Stimulated activated naive CD8-positive, alpha-beta T cell treated with anti-CD3 and anti-CD28 coated beads, Interleukin-15, Interleukin-2, amounts not matched to agents 100 U/mL and 50 U/mL, for 24 hours (primary cell): ENCODE data around the gene SMIM13.

Experiments used
- ATAC-seq: fragments of 150-1000 bp; cut with Tn5 transposase; one replicate; pipeline ENCODE4 v1.10.0; 2021
- DNase-seq: peaks from one replicate; pipeline ENCODE4 v3.0.0; 2021

The SMIM13 gene

DNA sequence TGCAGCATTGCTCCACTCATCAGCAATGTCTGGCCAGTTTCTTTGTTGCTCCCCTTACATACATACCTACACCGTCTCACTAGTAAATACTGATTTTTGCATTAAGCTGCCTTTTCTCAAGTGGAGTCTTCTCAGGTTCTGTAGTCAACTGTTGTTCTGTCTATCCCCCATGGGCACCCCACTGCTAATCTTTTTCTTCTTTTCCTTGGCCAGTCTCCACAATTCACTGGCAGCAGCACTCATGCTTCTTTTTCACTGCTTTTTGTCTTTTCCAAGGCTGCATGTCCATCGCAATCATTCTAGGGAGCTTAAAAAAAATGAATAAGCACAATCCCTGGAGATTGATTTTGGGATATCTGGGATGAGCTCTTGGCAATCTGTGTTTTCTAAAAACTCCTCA, 28.2 kb downstream of the SMIM13 start:
- ATAC-seq (no peak), DNase-seq (no peak)

DNA sequence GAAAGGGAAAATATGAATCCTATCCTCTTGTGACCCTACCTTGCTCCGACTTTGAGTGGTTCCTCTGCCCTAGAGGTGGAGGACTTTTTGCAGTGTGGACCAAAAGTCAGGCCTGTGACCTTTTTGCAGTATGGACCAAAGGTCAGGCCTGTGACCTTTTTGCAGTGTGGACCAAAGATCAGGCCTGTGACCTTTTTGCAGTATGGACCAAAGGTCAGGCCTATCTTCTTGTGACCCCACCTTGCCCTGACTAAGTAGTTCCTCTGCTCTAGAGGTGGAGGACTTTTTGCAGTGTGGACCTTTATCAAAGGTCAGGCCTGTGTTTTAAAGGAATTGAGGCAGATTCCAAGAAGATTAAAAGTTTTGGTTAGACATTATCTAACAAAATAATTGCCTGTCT, 28.7 kb downstream of the SMIM13 start:
- DNase-seq (no peak), ATAC-seq (no peak)

DNA sequence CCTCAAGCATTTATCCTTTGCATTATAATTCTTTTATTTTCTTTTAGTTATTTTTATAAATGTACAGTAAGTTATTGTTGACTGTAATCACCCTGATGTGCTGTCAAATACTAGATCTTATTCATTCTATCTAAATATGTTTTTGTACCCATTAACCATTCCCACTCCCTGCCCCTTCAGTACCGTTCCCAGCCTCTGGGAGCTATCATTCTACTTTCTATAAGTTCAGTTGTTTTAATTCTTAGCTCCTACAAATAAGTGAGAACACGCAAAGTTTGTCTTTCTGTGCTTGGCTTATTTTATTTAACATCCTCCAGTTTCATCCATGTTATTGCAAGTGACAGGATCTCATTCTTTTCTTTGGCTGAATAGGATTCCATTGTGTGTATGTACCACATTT, 30.3 kb downstream of the SMIM13 start:
- DNase-seq: no peak
- no peak for ATAC-seq

DNA sequence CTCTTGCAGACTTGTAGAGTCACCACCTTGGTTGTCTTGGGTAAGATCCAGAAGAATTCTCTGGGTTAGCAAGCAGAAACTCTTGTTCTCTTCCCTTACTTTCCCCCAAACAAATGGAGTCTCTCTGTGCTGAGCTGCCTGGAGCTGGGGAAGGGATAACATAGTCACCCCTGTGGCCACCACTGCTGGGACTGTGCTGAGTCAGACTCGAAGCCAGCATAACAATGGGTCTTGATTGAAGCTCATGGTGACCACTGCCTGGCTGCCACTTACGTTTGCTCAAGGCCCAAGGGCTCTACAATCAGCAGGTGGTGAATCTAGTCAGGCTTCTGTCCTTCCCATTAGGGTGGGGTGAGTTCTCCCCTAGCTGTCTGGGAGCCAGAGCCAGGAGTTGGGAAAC, 33.2 kb downstream of the SMIM13 start:
- ATAC-seq (no peak), DNase-seq (no peak)

DNA sequence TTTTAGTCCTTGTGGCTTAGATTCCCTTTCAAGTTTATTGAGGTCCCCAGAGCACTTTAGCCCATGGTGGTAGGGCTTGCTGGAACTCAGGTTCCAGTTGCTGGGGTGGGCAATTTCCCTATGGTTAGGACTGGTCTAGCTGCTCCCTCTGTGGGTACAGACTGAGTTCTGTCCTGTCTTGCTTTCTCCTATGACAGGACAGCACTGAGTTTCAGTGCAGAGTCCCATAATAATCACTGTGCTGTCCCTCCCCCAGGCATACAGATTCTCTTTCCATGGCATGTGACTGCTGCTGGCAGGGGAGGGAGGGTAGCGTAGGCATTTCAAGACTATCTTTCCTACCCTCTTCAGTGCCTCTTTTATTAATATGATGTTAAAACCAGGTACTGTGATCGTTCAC, 35.0 kb downstream of the SMIM13 start:
- ATAC-seq (no peak), DNase-seq (no peak)

DNA sequence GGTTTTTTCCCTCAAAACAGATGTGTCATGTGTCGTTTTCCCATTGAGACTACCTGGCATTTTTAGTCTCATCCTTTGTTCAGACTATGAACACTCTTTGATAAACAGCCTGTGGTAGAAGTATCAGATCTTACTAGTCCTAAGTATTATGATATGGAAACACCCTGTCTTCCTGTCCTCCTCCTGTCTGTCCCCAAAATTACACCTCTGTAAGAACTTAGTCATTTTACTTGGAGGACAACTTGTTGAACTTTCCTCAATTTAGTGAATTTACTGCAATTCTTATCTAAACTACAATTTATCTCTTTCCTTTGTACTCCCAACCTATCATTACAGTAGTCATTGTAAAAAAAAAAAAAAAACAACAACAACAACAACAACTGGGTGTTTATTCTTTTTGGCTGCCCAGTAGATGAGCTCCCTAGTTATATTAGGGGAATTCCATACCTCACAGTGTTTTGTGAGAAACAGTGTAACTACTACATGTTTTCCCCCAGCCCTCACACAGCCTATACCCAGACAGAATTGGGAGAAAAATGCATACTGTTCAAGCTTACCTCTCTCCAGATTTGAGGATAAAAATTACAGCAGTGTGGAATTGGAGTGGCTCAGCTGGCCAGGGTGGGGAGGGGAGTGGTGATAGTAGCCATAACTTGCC, 36.4 kb downstream of the SMIM13 start:
- no peak for ATAC-seq

DNA sequence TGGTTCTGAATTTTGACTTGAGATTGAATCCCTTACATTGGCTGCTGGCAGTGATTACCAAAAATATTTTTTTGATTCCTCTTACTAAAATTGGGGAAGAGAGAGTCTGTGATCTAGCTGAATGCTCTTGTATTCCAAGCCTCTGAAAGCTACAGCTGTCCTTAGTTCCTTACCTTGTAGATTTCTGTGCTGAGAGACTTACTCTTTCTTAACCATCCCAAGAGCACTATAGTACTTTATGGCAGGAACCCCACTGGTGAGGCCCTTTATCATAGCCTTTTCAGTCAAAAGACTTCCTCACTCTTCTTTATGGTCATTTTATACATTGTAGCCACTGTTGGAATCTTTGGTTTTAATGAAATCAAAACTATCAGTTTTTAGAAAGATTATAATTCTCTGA, 37.0 kb downstream of the SMIM13 start:
- no peak for DNase-seq
- no peak for ATAC-seq

More for the DNA sequence above, 36.4 kb downstream of the SMIM13 start:
- no peak for DNase-seq

DNA sequence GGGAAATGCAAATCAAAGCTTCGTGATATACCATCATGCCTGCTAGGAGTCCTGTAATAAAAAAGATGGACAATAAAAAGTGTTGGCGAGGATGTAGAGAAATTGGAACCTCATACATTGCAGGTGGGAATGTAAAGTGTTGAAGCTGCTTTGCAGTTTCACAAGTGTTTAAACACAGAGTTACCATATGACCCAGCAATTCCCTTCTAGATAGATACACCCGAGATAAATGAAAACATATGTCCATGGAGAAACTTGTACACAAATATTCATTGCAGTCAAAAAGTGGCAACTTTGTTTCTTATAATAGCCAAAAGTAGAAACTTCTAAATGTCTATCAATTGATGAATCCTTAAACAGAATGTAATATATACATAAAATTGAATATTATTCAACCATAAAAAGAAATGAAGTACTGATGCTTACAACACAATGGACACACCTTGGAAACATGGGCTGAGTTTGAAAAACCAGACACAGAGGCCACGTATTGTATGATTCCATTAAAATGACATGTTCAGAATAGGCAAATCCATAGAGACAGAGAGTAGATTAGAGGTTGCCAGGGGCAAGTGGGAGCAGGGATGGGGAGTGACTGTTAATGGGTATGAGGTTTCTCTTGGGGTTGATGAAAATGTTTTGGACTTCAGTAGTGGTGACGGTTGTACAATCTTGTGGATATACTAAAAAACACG, 38.7 kb downstream of the SMIM13 start:
- ATAC-seq (no peak), DNase-seq (no peak)

DNA sequence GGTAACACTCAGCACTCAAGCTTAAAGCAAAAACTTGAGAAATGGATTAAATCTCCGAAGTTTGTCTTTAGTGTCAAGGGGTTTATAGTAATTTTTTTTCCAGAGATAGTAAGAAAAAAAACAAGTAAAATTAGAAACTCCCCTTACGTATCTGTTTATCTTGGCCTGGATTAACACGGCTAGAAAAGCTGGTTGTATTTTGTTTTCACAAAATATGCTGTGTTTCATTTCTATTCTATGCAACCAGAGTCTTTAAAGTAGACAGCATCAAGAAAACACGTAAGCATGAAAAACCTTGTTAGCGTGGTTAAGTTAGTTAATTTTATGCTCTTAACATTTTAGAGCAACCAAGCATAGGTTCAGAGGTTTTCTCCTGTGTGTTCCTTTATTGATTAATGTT, 39.6 kb downstream of the SMIM13 start:
- DNase-seq (no peak), ATAC-seq (no peak)

DNA sequence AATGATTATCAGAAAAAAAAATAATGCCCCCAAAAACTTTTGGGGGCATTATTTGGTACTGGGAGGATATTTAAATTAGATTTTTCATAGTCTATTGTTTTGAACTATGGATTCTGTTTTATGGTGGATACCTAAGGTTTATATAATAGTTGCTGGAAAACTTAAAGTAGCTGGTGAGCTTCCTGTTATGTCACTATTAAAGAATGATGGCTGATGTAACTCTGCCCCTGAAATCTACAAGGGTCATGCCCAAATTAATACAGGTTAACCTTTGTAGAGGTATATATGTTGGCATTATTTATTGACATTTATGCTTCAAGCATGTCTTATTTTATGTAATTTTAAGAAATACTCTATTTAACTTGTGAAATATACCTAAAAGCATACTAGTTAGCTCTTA, 43.2 kb downstream of the SMIM13 start:
- ATAC-seq (no peak), DNase-seq (no peak)

DNA sequence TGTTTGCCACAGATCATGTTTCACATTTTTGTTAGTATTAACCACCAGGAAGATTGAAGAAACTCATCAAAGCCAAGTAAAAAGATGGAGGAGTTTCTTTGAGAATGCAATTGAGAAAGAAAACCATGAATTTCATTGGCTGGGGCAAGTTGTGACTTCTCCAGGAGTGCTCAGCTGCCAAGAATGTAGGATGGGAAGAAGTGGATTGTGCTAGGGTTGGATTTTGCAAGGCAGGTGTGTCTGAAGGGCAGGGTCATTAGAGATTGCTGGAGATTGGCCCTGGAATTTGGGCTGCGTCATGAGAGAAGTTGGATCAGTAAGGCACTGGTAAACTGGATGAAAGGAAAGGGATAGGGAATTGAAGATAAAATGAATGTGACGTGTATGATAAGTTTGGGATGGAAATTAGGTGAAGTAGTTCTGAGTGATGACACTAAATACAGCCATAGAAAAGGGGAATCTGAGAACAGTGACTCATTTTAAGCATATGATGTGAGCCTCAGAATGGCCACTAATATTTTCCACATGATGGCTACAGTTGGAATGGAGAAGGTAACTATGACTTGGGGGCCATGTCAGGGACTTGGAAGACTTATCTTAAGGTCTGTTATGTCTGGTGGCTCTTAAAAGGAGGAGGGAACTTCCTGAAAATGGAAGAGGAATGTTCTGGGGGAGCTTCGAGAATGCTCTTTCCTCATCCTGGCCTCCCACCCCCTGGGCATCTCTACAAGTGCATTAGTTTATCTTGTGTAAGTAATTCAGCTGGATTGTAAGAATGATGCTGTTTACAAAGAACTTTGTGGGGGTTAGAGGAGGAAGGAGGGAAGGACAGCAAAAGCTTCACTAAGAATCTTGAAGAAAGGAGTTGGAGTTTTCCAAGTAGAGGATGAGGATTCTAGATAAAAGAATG, 45.7 kb downstream of the SMIM13 start:
- DNase-seq: no peak
- peak; percentile 94 for ATAC-seq

DNA sequence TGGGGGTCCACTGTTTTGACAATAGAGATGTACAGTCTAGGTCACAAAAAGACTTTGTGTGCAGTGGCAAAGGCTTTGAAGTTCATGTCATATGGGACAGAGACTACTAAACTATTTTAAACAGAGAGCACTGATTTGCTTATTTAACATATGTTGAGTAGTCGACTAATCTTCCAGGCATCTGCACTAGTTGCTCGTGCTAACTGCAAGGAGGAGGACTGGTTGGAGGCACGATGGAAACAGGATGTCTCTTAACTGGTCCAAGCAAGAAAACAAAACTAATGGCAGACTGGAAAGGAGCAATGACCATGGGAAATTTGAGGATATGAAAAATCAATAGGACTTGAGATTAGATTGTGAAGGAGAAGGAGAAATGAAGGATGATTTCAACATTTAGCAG, 46.4 kb downstream of the SMIM13 start:
- no peak for DNase-seq
- ATAC-seq: no peak

DNA sequence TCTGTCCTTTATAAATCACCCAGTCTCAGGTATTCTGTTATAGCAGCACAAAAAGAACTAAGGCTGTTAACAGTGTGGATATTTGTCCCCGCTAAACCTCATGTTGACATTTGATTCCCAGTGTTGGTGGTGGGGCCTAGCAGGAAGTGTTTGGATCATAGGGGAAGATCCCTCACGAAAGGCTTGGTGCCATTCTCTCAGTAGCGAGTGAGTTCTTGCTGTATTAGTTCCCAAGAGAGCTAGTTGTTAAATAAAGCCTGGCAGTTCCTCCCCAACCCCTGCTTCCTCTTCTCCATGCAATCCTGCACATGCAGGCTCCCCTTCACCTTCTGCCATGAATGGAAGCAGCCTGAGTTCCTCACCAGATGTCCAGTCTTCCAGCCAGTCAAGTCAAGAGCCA, 47.7 kb downstream of the SMIM13 start:
- DNase-seq (no peak), ATAC-seq (no peak)

DNA sequence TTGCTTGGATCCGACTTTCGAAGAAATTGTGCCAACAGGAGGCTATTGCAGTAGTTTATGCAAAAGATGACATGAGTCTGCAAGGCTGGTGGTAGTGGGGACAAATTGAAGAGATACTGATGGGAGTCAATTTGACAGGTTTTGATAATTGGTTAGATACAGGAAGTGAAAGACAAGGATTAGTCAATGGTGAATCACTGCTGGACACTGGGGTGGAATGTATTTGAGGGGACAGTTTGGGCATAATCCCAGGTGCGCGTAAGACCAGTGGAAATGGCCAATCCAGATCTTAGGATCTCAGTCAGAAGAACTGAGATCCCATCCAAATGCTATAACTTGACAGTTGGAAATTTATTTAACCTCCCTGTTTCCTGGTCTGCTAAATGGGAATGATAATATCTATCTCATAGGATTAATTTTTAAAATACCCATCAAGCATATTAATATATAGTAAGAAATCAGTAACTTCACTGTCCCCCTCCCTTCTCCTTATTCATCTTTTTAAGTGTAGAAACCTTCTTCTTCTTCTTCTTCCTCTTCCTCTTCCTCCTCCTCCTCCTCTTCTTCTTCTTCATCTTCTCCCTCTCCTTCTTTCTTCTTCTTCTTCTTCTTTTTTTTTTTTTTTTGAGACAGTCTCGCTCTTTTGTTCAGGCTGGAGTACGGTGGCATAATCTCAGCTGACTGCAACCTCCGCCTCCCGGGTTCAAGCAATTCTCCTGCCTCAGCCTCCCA, 48.8 kb downstream of the SMIM13 start:
- ATAC-seq (no peak), DNase-seq (no peak)

DNA sequence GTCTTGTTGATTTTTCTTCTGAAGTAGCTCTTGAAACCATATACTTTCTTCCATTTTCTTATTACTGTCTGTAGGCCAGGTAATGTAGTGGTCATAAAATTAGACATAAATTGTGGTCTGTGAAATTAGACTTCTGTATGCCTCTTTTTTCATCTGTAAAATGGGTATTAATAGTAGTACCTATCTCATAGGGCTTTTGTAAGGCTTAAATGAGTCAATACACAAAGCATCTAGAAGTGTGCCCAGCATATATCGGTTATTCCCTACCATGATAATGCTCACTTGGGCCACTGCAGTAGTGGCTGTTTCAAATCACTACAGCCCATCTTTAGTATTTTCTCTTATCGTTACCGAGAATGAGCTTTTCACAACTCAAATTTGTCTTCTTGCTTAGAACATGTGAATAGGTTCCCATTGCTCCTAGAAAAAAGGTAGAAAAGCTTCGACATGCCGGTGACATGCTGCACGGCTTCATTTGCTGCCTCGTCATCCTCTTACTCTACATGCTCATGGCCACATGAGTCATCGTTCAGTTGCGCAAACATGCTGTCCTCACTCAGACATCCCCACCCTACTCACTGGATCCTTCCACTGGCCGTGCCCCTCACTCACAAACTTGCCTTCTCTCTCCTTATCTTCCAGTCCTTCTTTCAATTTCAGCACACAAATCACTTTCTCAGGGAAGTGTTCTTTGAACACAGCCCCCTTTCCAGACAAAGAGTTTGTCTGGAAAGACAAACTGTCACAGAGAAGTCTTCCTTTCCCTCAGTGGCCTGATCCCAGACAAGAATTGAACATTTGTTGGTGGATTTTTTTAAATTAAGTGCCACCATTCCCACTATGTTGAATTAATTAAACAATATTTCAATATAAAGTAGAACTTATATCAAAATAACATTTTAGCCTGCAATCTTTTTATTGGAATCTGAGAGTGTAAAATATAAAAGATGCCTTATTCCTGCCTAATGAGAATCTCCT, 50.0 kb downstream of the SMIM13 start:
- DNase-seq (peak; percentile 17), ATAC-seq (no peak)

DNA sequence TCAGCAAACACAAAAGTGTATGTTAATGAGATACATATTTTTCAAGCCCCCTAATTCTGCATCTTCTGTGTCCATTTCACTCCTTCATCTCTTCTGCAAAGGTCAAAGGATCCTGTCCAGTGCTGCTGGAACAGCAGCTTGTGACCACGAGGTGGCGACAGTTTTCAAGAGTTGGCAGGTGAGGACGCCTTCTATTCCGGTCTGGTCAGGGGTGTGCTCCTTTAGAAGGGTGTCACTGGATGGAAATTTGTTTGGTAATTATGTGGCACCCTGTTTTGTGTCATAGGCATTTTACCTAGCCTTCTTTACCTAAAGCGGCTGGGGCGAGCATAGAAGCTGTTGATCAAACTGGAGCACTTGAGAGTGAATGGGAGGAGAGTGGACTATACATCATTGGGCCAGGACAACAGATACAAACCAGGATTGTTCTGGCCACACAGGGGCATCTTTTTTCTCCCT, 50.8 kb downstream of the SMIM13 start:
- peak; percentile 78 for ATAC-seq
- DNase-seq: peak; percentile 86

DNA sequence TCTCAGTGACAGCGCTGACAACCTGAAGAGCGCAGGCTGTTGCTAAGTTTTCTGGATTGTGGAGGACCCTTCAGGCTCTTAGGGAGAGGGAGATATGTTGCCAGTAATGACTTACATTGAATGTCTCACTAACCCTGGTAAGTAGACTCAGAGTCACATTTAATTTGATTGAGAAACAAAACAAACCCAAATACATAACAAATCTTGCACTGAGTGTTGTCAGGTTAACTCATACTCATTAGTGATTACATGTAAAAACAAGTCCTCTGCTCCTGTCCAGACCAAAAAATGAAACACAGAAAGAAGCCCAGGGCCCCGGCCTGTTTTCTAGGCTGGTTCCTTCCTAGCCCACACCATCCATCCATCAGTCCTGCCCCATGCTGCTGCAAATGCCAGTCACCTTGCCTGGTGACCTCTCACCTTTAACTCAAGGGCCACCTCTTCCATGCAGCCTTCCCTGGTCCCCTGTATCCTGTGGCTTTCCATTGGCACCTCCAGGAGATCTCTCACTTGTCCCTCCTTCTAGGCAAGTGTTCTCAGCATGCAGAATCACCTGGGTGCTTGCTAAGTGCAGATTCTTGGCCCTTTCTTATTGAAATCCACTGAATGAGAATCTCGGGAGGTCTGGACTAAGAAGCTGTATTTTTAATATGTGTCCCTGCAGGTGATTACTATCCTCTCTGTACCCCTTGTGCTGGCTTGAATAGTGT, 52.6 kb downstream of the SMIM13 start:
- ATAC-seq (no peak), DNase-seq (no peak)

DNA sequence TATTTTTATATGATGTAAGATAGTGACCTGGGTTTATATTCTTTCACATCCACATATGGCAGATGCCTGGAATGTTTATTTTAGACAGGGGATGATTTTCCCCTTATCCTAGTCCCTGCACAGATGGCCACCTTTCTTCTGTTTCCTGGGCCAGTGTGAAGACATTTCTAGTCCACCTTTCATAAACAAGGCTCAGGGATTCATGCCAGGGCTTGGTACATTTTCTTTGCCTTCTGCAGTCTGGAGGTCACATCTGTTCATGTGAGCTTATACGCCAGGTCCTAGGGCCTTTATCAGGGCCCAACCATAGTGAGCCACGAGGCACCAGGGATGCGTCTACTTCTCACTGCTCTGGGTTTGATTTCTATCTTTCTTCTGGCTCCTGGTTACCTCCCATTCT, 55.9 kb downstream of the SMIM13 start:
- ATAC-seq (no peak), DNase-seq (no peak)

DNA sequence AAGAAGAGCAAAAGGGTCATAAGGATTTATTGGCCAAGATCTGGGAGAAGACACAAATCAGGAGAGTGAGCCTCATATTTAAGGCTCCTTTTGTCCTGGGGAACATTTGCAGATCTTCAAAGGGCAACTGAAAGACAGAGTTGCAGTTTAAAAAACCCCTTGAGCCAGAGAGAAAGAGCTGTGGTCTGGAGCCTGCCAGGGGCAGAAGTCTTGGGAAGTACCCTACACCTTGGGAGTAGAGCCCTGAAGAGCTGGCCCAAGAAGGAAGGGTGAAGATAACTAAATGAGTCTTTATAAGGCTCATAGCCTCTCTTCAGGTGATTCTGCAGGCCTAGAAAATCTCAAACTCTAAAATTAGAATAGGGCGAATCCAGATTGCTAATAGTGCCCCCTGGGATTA, 57.9 kb downstream of the SMIM13 start:
- DNase-seq (no peak), ATAC-seq (no peak)

DNA sequence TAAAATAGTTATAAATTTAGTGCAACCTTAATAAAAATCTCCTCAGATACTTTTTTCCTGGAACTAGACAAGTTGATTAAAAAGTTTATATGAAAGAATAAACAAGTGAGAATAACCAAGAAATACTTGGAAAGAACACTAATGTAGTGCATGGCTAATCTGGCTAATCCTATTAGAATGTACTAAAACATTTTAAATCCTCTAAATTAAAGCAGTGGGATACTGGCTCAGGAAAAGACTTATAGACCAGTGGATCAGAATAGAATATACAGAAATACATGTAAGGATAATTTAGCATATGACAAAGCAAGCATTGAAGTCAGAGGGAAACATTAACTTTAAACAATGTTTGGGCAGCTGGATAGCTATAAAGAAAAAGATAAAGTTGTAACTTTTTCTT, 58.9 kb downstream of the SMIM13 start:
- no peak for DNase-seq
- ATAC-seq: no peak

DNA sequence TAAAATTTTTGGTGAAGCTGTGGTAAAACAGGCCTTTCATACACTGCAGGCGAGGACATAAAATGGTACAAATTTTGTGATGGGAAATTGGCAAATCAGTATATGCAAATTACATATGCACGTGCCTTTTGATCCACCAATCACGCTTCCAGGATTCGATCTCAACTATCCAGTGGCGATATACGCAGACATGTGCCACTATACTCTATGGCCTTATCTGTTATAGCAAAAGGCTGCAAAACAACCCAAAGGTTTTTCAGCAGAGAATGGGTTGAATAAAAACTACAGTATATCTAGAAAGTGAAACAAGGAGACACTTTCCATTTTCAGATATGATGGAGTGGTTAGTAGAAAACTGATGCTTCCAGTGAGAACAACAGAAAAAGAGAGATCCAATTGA, 59.8 kb downstream of the SMIM13 start:
- ATAC-seq: no peak
- DNase-seq: no peak
